ENCODE data around the gene SASH1. TPM values are rescaled to one million over a fixed set of nuclear protein-coding genes. Genes with fewer than 3 reads are reported as not detected.
A peak's percentile ranks its signal among the peaks of the same experiment; 100 is the strongest.

Gene SASH1
- total RNA-seq, 1 experiment from 2014 or later, result 6.6 TPM

- Histone ChIP-seq H3K27me3 (ENCODE audit: control insufficient read depth, insufficient read depth, low read length) (no peaks in the 10 kb centered on the region), H3K27ac (ENCODE audit: low read length) (no peak overlapping the region), H3K36me3 (ENCODE audit: control insufficient read depth, insufficient read depth, low read length) (no peaks in the 10 kb centered on the region), H3K4me3 (ENCODE audit: low read depth in 2 of 2, low read length in 2 of 2) (no peak overlapping the region), H3K4me1 (ENCODE audit: control insufficient read depth, insufficient read depth, low read length) (no peaks in the 10 kb centered on the region), H3K9me3 (ENCODE audit: control insufficient read depth, insufficient read depth, low read depth, low read length) (no peaks in the 10 kb centered on the region)
- ChIA-PET POLR2A (no interaction called here), CTCF (no interaction called here)
- BruUV-seq (replicated peaks), result no TSS peak
- intact Hi-C loops (cut with micrococcal nuclease; ENCODE audit: unreplicated experiment) (no loop called here), in situ Hi-C loops (cut with HindIII; ENCODE audit: low pct_unique_long_range_greater_than_20kb, low sequenced_read_pairs) (no loop called here)
- TF ChIP-seq POLR2AphosphoS5 (IDR thresholded peaks at IDR 0.05; ENCODE audit: low read depth, low read length) (no peak), CTCF (IDR thresholded peaks at IDR 0.05) (no peak), TCF7L2 (IDR thresholded peaks at IDR 0.05; ENCODE audit: low read depth, low read length) (no peak)
- no peak for DNase-seq (ENCODE audit: low read depth, low spot score)
- ATAC-seq, result no peak
These were observed 39.0 kb upstream of the SASH1 start for GRCh38 chr6:148303616-148304015.

GRCh38 chr6:148304976-148305375 is 37.7 kb upstream of the SASH1 start:
- no peak overlapping the region for H3K27ac ChIP-seq (ENCODE audit: low read length)

More at GRCh38 chr6:148304976-148305375, 37.7 kb upstream of the SASH1 start:
- CTCF ChIA-PET, result no interaction called here
- Histone ChIP-seq H3K36me3 (ENCODE audit: control insufficient read depth, insufficient read depth, low read length) (no peaks in the 10 kb centered on the region), H3K4me3 (ENCODE audit: low read depth in 2 of 2, low read length in 2 of 2) (no peak overlapping the region), H3K9me3 (ENCODE audit: control insufficient read depth, insufficient read depth, low read depth, low read length) (no peaks in the 10 kb centered on the region), H3K27me3 (ENCODE audit: control insufficient read depth, insufficient read depth, low read length) (no peaks in the 10 kb centered on the region), H3K4me1 (ENCODE audit: control insufficient read depth, insufficient read depth, low read length) (no peaks in the 10 kb centered on the region)
- intact Hi-C loops (cut with micrococcal nuclease; ENCODE audit: unreplicated experiment) (no loop called here), in situ Hi-C loops (cut with HindIII; ENCODE audit: low pct_unique_long_range_greater_than_20kb, low sequenced_read_pairs) (no loop called here)
- ATAC-seq (peak; percentile 30; the same call in 1 of the 2 replicates), DNase-seq (ENCODE audit: low read depth, low spot score) (no peak)
- no TSS peak for BruUV-seq (replicated peaks)
- POLR2A ChIA-PET, result no interaction called here
- TF ChIP-seq SIN3A (IDR thresholded peaks at IDR 0.05; ENCODE audit: borderline replicate concordance, insufficient read depth, low read depth, low read length) (no peak), TCF7L2 (IDR thresholded peaks at IDR 0.05; ENCODE audit: low read depth, low read length) (no peak), CTCF (IDR thresholded peaks at IDR 0.05) (no peak), POLR2AphosphoS5 (IDR thresholded peaks at IDR 0.05; ENCODE audit: low read depth, low read length) (no peak), REST (IDR thresholded peaks at IDR 0.05; ENCODE audit: insufficient read depth in 1 of 2, low read depth in 2 of 2, low read length in 1 of 2) (no peak)
